NB4 (cell line): ENCODE results near the gene LTF.

Experiments used
- DNase-seq: peaks from one replicate; pipeline ENCODE4 v3.0.0; 2010; ENCODE audit warnings: low read depth
- H3K4me3 ChIP-seq: one replicate; pipeline ENCODE4 v1.5.1; 2011; ENCODE audit warnings: mild to moderate bottlenecking, low read depth, low read length, moderate library complexity
- CTCF ChIP-seq: IDR thresholded peaks from one replicate; pipeline ENCODE4 v1.5.1; 2012; ENCODE audit warnings: low read depth, low read length
- MYC ChIP-seq: IDR thresholded peaks from 2 replicates; pipeline ENCODE4 v1.6.1; 2011; ENCODE audit warnings: low read depth, low read length
- POLR2A ChIP-seq: IDR thresholded peaks from 2 replicates; pipeline ENCODE4 v1.6.1; 2011; ENCODE audit warnings: mild to moderate bottlenecking; ENCODE audit not compliant: insufficient read length; ENCODE audit errors: extremely low read depth
- TF ChIP-seq, protein P1 (sequence below): IDR thresholded peaks from 2 replicates; pipeline ENCODE4 v1.6.1; 2011; ENCODE audit warnings: low read depth, low read length

LTF gene

GRCh38 chr3:46414739-46415138 lies 50.0 kb downstream of the LTF start:
- no peak overlapping the region for H3K4me3 ChIP-seq
- TF ChIP-seq, protein P1, sequence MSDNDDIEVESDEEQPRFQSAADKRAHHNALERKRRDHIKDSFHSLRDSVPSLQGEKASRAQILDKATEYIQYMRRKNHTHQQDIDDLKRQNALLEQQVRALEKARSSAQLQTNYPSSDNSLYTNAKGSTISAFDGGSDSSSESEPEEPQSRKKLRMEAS = no peak
- no peak for TF ChIP-seq CTCF
- no peak for TF ChIP-seq MYC
- no peak for TF ChIP-seq POLR2A
- DNase-seq = no peak

DNA sequence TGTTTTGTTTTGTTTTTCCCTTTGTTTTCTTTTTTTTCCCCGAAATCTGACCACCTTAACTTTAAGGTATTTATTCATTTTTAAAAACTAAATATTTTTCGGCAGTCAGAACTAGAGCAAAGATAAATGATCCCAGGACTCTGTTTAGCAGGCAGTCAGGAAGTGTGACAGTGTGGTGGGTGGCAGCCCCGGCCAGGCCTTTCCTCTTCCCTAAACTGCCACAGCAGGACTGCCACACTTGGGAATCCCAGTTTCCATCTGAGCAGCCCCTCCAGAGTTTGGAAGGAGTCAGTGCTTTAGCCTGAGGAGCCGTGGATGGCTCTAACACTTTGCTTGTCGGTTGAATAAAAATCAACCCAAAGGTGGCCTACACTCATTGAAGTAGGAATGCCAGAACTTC lies 50.8 kb downstream of the LTF start:
- H3K4me3 ChIP-seq = no peak overlapping the region
- TF ChIP-seq POLR2A (no peak), CTCF (no peak), MYC (no peak)
- TF ChIP-seq, protein P1 = no peak
- no peak for DNase-seq

GRCh38 chr3:46412786-46413298 lies 51.9 kb downstream of the LTF start:
- TF ChIP-seq POLR2A (no peak), MYC (no peak), CTCF (no peak)
- TF ChIP-seq, protein P1 = no peak
- no peak overlapping the region for H3K4me3 ChIP-seq
- DNase-seq = no peak

DNA sequence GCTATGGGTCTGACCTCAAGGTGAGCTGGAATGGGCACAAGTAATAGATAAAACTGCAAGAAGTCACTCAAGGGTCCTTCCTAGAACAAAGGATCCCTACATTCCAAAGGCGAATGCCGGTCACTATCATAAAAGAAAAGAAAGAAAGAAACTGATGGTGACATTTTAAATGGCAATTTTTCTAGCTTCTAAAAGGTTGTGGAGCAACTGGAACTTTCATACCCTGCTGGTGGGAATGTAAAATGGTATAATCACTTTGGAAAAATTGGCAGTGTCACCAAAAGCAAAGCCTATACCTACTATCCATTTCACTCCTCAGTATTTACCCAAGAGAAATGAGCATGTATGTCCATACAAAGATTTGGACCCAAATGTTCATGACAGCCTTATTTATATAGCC lies 53.4 kb downstream of the LTF start:
- no peak overlapping the region for H3K4me3 ChIP-seq
- no peak for DNase-seq
- TF ChIP-seq MYC (no peak), POLR2A (no peak)

GRCh38 chr3:46410669-46411068 lies 54.0 kb downstream of the LTF start:
- DNase-seq = no peak
- H3K4me3 ChIP-seq = no peak overlapping the region
- no peak for TF ChIP-seq POLR2A
- TF ChIP-seq, protein P1 = no peak
- no peak for TF ChIP-seq CTCF
- TF ChIP-seq MYC = no peak

GRCh38 chr3:46409739-46410489 lies 54.8 kb downstream of the LTF start:
- TF ChIP-seq MYC (no peak), CTCF (no peak), POLR2A (no peak)
- TF ChIP-seq, protein P1 = no peak
- no peak overlapping the region for H3K4me3 ChIP-seq
- no peak for DNase-seq
